Upper lobe of right lung (tissue), 1 donor: ENCODE results near the gene DRC7. TPM values are rescaled to one million over a fixed set of nuclear protein-coding genes. Genes with fewer than 3 reads are reported as not detected.

Experiments used
- ATAC-seq: fragments of 200-7000 bp; cut with Tn5 transposase; one replicate; pipeline ENCODE4 v1.9.1; 2020; ENCODE audit warnings: mild to moderate bottlenecking, moderate library complexity
- DNase-seq: peaks from one replicate; pipeline ENCODE4 v3.0.0-alpha.2; 2020
- H3K27ac ChIP-seq: fragments of 200-600 bp; one replicate; pipeline ENCODE4 v1.8.0; 2022
- H3K27me3 ChIP-seq: fragments of 200-600 bp; one replicate; pipeline ENCODE4 v1.8.0; 2022; ENCODE audit warnings: mild to moderate bottlenecking
- H3K36me3 ChIP-seq: fragments of 200-600 bp; one replicate; pipeline ENCODE4 v1.8.0; 2022
- H3K4me1 ChIP-seq: fragments of 200-600 bp; one replicate; pipeline ENCODE4 v1.8.0; 2022
- H3K4me3 ChIP-seq: fragments of 200-600 bp; one replicate; pipeline ENCODE4 v1.8.0; 2022; ENCODE audit warnings: mild to moderate bottlenecking
- H3K9me3 ChIP-seq: fragments of 200-600 bp; one replicate; pipeline ENCODE4 v1.8.0; 2022
- intact Hi-C: fragments of 100-400 bp; cut with DNase I; formaldehyde crosslinking; loops from one replicate; pipeline ENCODE4 v1.11.0; 2022
- total RNA-seq: library from RNA; stranded (reverse); fragmentation: NEBNext Ultra II Directional; extraction: Animal tissue kit (Norgen Biotek cat#: 25700); gene quantifications from one replicate; pipeline ENCODE4 v1.2.1, GENCODE V29; 2021
- TF ChIP-seq, protein P1 (sequence below): fragments of 200-600 bp; IDR thresholded peaks from one replicate; pipeline ENCODE4 v1.8.0; 2022; ENCODE audit warnings: antibody characterized with exemption
- donor health status: DM: no; HTN: yes; CAD: no; lungs with severe emphysema.

Gene DRC7
- total RNA-seq, 1 donor from 2014 or later = not detected

DNA sequence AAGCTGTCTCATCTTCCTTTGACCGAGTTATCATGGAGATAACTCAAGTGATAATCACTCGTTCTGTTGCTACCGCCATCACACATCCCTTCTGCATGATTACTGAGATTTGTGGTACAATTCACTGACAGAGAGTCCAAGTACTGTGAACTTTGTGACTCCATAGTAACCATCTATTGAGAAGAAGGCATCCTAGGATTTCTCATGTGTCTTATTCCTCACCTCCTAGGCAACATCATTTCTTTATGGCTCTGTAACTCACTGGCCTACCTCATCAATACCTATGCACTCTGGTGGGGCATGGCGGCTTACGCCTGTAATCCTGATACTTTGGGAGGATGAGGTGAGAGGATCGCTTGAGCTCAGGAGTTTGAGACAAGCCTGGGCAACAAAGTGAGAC is 19.4 kb downstream of the DRC7 start:
- TF ChIP-seq, protein P1, sequence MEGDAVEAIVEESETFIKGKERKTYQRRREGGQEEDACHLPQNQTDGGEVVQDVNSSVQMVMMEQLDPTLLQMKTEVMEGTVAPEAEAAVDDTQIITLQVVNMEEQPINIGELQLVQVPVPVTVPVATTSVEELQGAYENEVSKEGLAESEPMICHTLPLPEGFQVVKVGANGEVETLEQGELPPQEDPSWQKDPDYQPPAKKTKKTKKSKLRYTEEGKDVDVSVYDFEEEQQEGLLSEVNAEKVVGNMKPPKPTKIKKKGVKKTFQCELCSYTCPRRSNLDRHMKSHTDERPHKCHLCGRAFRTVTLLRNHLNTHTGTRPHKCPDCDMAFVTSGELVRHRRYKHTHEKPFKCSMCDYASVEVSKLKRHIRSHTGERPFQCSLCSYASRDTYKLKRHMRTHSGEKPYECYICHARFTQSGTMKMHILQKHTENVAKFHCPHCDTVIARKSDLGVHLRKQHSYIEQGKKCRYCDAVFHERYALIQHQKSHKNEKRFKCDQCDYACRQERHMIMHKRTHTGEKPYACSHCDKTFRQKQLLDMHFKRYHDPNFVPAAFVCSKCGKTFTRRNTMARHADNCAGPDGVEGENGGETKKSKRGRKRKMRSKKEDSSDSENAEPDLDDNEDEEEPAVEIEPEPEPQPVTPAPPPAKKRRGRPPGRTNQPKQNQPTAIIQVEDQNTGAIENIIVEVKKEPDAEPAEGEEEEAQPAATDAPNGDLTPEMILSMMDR = no peak
- no peak for DNase-seq
- intact Hi-C loops = no loop called here
- H3K36me3 ChIP-seq = no peaks in the 10 kb centered on the region
- no peak overlapping the region for H3K27ac ChIP-seq
- H3K4me3 ChIP-seq = no peak overlapping the region
- ATAC-seq = no peak
- no peaks in the 10 kb centered on the region for H3K4me1 ChIP-seq
- H3K27me3 ChIP-seq = no peaks in the 10 kb centered on the region
- H3K9me3 ChIP-seq = no peaks in the 10 kb centered on the region

GRCh38 chr16:57720142-57720575 is 25.6 kb downstream of the DRC7 start:
- no peaks in the 10 kb centered on the region for H3K27me3 ChIP-seq
- no peak overlapping the region for H3K4me3 ChIP-seq
- TF ChIP-seq, protein P1 = peak; percentile 52
- no peak for DNase-seq
- intact Hi-C loops = no loop called here
- no peaks in the 10 kb centered on the region for H3K9me3 ChIP-seq
- H3K27ac ChIP-seq = no peak overlapping the region
- no peaks in the 10 kb centered on the region for H3K4me1 ChIP-seq
- no peaks in the 10 kb centered on the region for H3K36me3 ChIP-seq
- peak; percentile 82 for ATAC-seq

DNA sequence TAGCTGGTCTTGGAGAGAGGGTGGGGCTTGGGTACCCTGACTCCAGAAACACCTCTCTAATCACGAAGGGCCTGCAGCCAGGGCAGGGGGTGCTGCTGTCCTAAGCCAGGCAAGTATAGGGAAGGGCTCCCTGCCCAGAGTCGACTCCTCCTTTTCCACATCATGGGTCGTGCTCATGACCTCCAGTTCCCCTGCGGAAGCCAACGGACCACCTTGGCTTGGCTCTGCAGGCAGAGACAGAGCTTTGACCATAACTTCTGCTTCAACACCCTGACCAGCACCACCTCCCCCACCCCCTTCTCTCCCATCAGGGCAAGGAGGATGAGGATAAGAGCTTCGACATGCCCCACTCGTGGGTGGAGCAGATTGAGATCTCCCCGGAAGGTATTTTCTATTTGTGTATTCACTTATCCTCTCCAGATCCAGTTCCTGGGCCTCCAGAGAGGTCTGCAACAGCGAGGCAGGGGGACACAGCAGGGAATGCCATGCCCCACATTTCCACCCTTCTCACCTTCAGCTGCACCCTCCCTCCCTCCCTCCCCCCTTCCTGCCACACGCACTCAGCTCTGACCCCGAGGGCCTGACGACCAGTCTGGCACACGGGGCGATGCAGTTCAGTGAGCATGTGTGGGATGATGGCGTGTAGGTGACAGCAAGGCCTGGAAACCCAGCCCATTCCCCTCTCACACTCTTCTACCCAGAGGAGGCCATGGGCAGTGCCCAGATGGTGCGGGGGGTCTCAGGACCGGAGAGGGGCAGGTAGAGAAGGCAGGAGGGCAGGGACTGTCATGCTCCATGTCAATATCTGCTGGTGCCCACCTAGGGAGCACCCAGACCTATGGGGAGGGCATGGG is 27.0 kb downstream of the DRC7 start:
- intact Hi-C loops = no loop called here
- TF ChIP-seq, protein P1 = no peak
- Histone ChIP-seq H3K4me1 (no peaks in the 10 kb centered on the region), H3K27ac (no peak overlapping the region), H3K4me3 (no peak overlapping the region), H3K27me3 (no peaks in the 10 kb centered on the region), H3K36me3 (no peaks in the 10 kb centered on the region), H3K9me3 (no peaks in the 10 kb centered on the region)
- ATAC-seq (no peak), DNase-seq (no peak)

- intact Hi-C loops = no loop called here
- no peaks in the 10 kb centered on the region for H3K27me3 ChIP-seq
- H3K4me3 ChIP-seq = no peak overlapping the region
- no peaks in the 10 kb centered on the region for H3K9me3 ChIP-seq
- no peak overlapping the region for H3K27ac ChIP-seq
- no peak for DNase-seq
- ATAC-seq = no peak
- TF ChIP-seq, protein P1 = no peak
- no peaks in the 10 kb centered on the region for H3K4me1 ChIP-seq
- no peaks in the 10 kb centered on the region for H3K36me3 ChIP-seq
Measured at GRCh38 chr16:57722210-57722499, 27.5 kb downstream of the DRC7 start.

- Histone ChIP-seq H3K4me1 (no peaks in the 10 kb centered on the region), H3K36me3 (no peaks in the 10 kb centered on the region), H3K9me3 (no peaks in the 10 kb centered on the region), H3K27ac (no peak overlapping the region), H3K27me3 (no peaks in the 10 kb centered on the region), H3K4me3 (no peak overlapping the region)
- DNase-seq = no peak
- intact Hi-C loops = no loop called here
- ATAC-seq = no peak
- TF ChIP-seq, protein P1 = no peak
Measured at GRCh38 chr16:57722651-57723050, 28.0 kb downstream of the DRC7 start.

DNA sequence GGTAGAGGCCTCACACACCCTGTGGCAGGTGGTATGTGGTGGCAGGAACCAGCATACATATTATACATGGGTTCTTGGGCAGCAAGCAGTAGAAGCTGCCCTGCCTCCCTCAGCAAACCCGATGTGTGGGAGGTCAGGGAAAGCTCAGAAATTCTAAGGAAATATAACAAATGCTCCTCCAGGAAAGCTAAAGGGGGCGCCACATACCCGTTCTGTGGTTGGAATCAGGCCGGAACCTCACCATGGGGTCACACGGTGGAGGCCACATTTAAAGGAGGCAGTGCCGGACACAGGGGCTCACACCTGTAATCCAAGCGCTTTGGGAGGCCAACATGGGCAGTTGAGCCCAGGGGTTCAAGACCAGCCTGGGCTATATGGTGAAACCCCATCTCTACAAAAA is 28.6 kb downstream of the DRC7 start:
- Histone ChIP-seq H3K9me3 (no peaks in the 10 kb centered on the region), H3K36me3 (no peaks in the 10 kb centered on the region), H3K27ac (no peak overlapping the region), H3K4me3 (no peak overlapping the region), H3K4me1 (no peaks in the 10 kb centered on the region), H3K27me3 (no peaks in the 10 kb centered on the region)
- TF ChIP-seq, protein P1 = no peak
- intact Hi-C loops = no loop called here
- ATAC-seq = no peak
- DNase-seq = no peak
